Astrocyte of the cerebellum (primary cell): ENCODE measurements around the gene CFAP97D2.
A peak's percentile ranks its signal among the peaks of the same experiment; 100 is the strongest.
"Not testable (repeated sequence)": the region's sequence is repeated elsewhere in the genome, so short reads cannot be mapped to it uniquely, and the experiment has no call there.

ENCODE experiments used
- DNase-seq: peaks from one replicate; pipeline ENCODE4 v3.0.0-alpha.2; 2011; ENCODE audit warnings: low read depth
- H3K4me3 ChIP-seq: 2 replicates; pipeline ENCODE4 v1.5.1; 2011; ENCODE audit warnings: mild to moderate bottlenecking, low read depth, low read length, moderate library complexity
- in situ Hi-C: cut with HindIII; loops from 2 replicates; pipeline ENCODE4 v1.10.0; 2017; ENCODE audit warnings: low sequenced_read_pairs
- TF ChIP-seq, protein P1 (sequence below): IDR thresholded peaks from 2 replicates; pipeline ENCODE4 v1.5.1; 2012; ENCODE audit warnings: low read length, low read depth, moderate library complexity, mild to moderate bottlenecking; ENCODE audit errors: missing control alignments

Gene CFAP97D2

DNA sequence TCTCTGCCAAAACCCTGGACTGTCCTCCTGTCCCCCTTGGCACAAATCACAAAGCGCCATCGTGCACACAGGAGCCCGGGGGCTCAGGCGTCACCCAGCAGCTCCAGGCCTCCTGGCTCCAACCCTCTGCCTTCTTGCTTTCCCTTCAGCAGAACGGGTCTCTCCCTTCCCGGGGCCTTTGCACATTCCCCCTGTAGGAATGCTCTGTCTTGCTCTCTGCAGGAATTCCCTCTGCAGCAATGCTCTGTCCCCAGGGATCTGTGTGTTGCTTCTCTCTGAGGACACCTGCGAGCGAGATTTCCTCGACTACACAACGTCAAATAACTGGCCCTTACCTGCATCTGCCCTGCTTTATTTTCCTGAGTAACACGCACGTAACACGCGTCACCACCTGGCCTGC is 33.3 kb upstream of the CFAP97D2 start:
- no peak for DNase-seq
- in situ Hi-C loops: no loop called here
- no peak overlapping the region for H3K4me3 ChIP-seq
- TF ChIP-seq, protein P1, sequence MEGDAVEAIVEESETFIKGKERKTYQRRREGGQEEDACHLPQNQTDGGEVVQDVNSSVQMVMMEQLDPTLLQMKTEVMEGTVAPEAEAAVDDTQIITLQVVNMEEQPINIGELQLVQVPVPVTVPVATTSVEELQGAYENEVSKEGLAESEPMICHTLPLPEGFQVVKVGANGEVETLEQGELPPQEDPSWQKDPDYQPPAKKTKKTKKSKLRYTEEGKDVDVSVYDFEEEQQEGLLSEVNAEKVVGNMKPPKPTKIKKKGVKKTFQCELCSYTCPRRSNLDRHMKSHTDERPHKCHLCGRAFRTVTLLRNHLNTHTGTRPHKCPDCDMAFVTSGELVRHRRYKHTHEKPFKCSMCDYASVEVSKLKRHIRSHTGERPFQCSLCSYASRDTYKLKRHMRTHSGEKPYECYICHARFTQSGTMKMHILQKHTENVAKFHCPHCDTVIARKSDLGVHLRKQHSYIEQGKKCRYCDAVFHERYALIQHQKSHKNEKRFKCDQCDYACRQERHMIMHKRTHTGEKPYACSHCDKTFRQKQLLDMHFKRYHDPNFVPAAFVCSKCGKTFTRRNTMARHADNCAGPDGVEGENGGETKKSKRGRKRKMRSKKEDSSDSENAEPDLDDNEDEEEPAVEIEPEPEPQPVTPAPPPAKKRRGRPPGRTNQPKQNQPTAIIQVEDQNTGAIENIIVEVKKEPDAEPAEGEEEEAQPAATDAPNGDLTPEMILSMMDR: no peak

DNA sequence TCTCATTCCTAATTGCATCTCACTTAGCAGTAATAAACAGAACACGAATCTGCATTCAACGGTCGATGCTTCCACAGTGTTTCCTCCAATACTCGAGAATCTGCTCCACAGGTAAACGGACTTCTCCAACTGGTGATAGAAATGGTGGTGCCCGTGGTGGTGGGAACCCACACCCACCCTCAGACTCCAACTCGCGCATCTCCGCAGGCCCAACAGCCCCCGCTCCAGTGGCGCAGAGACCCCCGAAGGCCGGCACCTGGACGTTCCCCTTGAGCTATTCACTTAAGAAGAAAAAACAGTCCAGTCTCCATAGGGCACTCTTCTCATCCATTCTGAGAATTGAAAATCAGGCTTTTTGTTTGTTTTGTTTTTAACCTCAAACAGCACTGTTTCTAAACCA is 32.9 kb upstream of the CFAP97D2 start:
- TF ChIP-seq, protein P1: no peak
- DNase-seq: no peak
- in situ Hi-C loops: no loop called here
- no peak overlapping the region for H3K4me3 ChIP-seq

DNA sequence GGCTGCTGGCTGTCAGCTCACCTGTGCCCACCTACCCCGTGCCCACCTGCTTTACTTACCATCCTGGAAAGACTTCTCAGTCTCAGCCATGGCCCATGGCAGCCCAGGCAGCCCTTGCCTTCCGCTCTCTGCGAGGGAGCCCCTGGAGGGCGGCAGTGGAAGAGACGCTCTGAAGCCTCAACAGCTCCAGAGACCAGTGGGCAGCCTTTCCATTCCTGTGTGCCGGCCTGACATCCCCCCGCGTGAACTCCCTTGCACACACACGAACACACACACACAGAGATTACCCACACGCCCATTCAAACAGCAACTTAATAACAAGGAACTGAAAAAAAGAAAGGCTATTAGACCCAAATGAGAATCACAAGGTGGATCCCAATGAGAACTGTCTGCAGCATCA is 32.4 kb upstream of the CFAP97D2 start:
- DNase-seq: no peak
- in situ Hi-C loops: no loop called here
- TF ChIP-seq, protein P1: peak; percentile 47
- no peak overlapping the region for H3K4me3 ChIP-seq

DNA sequence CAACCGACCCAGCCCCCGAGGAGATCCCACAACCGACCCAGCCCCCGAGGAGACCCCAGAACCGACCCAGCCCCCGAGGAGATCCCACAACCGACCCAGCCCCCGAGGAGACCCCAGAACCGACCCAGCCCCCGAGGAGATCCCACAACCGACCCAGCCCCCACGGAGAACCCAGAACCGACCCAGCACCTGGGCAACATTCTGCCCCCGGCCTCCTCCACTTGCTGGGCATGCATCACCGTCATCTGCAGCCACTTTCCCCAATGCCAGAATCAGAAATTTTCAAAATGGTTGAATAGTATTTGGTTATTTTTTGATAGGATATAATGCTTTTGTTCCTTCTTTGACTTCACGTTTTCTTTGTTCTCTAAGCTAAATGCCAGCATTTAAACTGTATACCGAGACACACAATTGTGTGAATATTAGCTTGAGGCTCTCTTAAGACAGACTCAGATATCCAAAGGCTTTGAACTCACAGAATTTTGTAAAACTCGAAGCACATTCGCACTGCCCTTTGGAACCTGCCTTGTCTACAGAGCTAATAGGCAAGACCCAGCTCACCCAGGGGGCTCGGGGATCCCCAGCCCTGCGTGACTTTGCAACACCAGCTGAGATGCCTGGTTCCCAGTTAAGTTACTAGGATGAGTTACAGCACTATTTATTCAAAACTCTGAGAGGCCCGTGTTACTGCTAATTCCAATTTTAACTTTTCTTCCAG is 31.1 kb upstream of the CFAP97D2 start:
- H3K4me3 ChIP-seq: no peak overlapping the region
- TF ChIP-seq, protein P1: no peak
- in situ Hi-C loops: no loop called here
- DNase-seq: no peak

DNA sequence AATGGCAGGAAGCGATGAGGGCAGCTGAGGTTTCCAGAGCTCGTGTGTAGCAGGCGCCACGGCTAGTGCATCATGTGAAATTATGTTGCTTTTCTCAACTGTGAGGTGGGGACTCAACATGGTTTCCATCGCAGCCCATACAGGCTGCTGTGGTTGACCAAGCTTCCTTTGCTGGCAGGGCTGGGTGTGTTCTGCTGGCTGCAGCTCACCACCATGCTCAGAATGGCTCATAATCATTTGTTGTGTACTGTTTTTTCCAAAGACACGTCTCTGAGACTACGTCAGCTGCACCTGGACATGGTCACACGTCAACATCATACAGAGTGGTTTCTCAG is 30.6 kb upstream of the CFAP97D2 start:
- no peak overlapping the region for H3K4me3 ChIP-seq
- in situ Hi-C loops: no loop called here
- TF ChIP-seq, protein P1: no peak
- no peak for DNase-seq

DNA sequence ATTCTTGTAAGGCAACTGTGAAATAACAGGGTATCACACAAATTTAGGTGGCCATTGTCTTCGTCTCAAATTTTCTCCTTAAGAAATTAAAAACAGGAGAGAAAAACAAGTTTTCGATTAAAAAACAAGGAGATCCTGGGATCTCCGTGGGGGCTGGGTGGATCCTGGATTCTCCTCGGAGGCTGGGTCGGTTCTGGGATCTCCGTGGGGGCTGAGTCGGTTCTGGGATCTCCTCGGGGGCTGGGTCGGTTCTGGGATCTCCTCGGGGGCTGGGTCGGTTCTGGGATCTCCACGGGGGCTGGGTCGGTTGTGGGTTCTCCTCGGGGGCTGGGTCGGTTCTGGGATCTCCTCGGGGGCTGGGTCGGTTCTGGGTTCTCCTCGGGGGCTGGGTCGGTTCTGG is 30.2 kb upstream of the CFAP97D2 start:
- in situ Hi-C loops: not testable (repeated sequence)

DNA sequence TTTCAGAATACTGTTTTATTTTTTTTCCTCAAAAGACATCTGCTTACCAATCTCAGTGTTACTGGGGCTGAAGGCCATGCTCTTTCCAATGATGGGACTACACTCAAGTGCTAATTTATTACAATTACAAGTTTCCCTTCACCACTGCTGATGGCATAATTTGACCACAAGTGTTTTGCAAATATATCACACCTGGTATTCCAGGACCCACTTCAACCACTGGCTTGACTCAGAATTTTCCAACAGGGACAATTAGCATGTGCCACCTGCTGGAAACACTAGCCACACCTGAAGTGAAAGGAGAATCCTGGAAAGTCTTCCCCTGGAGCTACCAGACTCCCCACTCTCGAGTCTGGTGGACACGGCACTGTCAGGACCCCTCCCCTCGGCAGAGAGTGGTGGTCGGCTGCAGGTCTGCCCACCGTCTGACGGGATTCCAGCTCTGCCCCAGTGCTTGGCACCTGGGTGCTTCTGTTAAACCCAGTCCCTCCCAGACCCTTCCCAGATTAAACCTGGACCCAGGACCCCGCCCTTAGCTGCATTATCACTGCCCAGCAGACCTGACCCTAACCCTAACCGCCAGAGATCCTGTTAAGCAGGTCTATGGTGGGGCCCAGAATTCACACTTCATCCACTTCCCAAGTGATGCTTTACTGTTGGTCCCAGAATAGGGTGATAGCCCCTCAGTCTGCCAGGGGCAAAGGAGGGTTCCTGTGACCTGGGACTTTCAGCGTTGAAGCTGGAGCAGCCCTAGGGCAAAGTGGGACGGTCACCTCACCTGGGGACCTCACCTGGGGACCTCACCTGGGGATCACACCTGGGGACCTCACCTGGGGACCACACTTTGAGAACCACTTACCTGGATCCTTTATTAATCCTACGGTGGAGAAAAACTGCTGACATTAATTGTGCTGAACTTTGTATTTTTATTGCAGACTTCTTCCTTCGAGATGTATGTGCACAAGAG is 29.0 kb upstream of the CFAP97D2 start:
- TF ChIP-seq, protein P1: no peak
- no peak for DNase-seq
- in situ Hi-C loops: no loop called here
- H3K4me3 ChIP-seq: no peak overlapping the region

More for the DNA sequence above, 30.2 kb upstream of the CFAP97D2 start:
- not testable (repeated sequence) for DNase-seq, H3K4me3 ChIP-seq
